Neutrophil (primary cell): ENCODE results near the gene RIBC1.
A peak's percentile ranks its signal among the peaks of the same experiment; 100 is the strongest.

Source experiments
- H3K27ac ChIP-seq: fragments of 200-600 bp; sonication (generic); 2 replicates; pipeline ENCODE4 v1.5.1; 2016; ENCODE audit warnings: mild to moderate bottlenecking, moderate library complexity
- H3K27me3 ChIP-seq: fragments of 200-600 bp; sonication (generic); 2 replicates; pipeline ENCODE4 v1.6.0; 2016; ENCODE audit warnings: mild to moderate bottlenecking
- H3K36me3 ChIP-seq: fragments of 200-600 bp; sonication (generic); 2 replicates; pipeline ENCODE4 v1.5.1; 2017
- H3K4me1 ChIP-seq, 2 experiments: fragments of 200-600 bp in 1 of 2; sonication (generic) in 1 of 2; 1 replicate in 1 of 2; 2 replicates in 1 of 2; pipeline versions ENCODE4 v1.5.1 to v1.6.1; 2013 to 2016; ENCODE audit warnings: low read depth in 1 of 2, low read length in 1 of 2, mild to moderate bottlenecking in 1 of 2, moderate library complexity in 1 of 2; ENCODE audit not compliant: control insufficient read depth in 1 of 2, insufficient read depth in 1 of 2
- H3K4me3 ChIP-seq, 2 experiments: fragments of 200-600 bp in 1 of 2; sonication (generic) in 1 of 2; 1 replicate in 1 of 2; 2 replicates in 1 of 2; pipeline ENCODE4 v1.5.1; 2013 to 2016; ENCODE audit warnings: low read depth in 1 of 2, low read length in 1 of 2, mild to moderate bottlenecking in 1 of 2, moderate library complexity in 1 of 2
- H3K9me3 ChIP-seq: fragments of 200-600 bp; sonication (generic); 2 replicates; pipeline ENCODE4 v1.5.1; 2016
- TF ChIP-seq, protein P1 (sequence below): fragments of 200-600 bp; sonication (generic); IDR thresholded peaks from 2 replicates; pipeline ENCODE4 v1.5.1; 2016; ENCODE audit warnings: antibody characterized with exemption

Gene RIBC1

DNA sequence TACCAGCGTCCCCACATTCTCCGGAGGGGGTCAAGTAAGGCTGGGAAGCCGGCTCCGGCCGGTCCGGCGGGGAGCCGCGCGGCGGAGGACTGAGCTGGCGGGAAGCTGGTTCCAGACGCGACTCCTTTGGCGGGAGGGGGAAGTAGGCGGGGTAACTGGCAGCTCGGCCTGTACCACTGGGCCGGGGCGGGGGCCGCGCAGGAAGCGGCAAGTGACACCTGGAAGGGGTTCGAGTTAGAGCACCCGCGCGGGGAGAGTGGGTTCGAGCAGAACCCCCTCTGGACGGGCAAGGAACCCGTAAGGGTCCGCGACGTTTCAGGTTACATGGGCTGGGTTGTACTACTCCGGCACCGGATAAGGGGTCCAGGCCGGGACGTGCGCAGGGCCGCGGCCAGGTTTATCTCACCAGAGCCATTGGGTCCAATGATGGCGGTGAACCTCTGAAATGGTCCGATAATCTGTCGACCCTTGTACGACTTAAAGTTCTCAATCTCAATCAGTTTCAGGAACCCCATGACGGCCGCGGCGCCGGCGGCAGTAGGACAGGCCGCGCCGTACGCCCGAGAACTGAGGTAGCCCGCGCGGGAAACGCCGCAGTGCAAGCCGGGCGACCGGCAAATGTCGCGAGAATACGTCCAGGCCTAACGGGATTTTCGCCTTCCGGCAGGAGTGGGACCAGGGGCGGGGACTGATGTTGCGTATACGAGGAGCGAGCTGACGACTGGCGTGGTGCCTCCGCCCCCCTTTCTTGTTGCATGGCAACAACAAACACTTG, 400 bp upstream of the RIBC1 start, which contains the start of gene SMC1A:
TSS of gene SMC1A (minus strand) at position 569 of the 775 bp plus-strand sequence. CDS start at position 515, 54 bp downstream.
- TF ChIP-seq, protein P1, sequence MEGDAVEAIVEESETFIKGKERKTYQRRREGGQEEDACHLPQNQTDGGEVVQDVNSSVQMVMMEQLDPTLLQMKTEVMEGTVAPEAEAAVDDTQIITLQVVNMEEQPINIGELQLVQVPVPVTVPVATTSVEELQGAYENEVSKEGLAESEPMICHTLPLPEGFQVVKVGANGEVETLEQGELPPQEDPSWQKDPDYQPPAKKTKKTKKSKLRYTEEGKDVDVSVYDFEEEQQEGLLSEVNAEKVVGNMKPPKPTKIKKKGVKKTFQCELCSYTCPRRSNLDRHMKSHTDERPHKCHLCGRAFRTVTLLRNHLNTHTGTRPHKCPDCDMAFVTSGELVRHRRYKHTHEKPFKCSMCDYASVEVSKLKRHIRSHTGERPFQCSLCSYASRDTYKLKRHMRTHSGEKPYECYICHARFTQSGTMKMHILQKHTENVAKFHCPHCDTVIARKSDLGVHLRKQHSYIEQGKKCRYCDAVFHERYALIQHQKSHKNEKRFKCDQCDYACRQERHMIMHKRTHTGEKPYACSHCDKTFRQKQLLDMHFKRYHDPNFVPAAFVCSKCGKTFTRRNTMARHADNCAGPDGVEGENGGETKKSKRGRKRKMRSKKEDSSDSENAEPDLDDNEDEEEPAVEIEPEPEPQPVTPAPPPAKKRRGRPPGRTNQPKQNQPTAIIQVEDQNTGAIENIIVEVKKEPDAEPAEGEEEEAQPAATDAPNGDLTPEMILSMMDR, result no peak
- Histone ChIP-seq H3K27me3 (no peaks in the 10 kb centered on the region), H3K4me1 (peaks cover 7 to 23% of the 10 kb centered on the region in 2 experiments), H3K9me3 (no peaks in the 10 kb centered on the region), H3K27ac (peak within 1 kb of the TSS; percentile 93), H3K4me3 (peak within 1 kb of the TSS; percentile 78 to 88), H3K36me3 (no peaks in the 10 kb centered on the region)

DNA sequence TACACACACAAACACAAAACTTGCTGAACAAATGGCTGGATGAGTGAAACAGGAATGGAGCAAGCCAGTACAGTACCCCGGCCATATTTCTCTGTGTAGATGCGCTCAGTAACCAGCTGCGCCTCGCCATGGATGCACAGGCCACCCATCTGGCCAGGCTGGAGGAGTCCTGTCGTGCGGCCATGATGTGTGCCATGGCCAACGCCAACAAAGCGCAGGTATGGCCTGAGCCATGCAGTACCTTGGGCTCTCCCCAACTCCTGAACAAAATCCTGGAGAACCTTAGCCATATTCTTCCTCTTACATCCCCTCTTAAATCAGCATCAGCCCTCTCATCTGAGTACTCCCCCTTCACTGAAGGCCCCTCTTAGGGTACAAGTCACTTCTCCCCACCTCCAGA, 7.1 kb downstream of the RIBC1 start:
- Histone ChIP-seq H3K9me3 (no peaks in the 10 kb centered on the region), H3K4me1 (peaks cover 10 to 13% of the 10 kb centered on the region in 2 experiments), H3K27me3 (no peaks in the 10 kb centered on the region)

DNA sequence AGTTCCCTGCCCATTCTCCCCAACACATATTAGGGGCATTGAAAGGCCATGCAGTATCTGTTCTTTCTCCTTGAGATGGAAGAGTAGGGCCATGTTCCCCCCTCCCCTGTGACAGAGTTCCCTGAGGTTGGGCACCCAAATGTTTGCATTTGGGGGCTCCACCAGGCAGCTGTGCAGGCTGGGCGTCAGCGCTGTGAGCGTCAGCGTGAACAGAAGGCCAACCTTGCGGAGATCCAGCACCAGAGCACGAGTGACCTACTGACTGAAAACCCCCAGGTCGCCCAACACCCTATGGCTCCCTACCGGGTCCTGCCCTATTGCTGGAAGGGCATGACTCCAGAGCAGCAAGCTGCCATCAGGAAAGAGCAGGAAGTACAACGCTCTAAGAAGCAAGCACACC, 7.6 kb downstream of the RIBC1 start:
- no peak overlapping the region for H3K27ac ChIP-seq
- no peaks in the 10 kb centered on the region for H3K9me3 ChIP-seq
- H3K27me3 ChIP-seq, result no peaks in the 10 kb centered on the region
- TF ChIP-seq, protein P1, result no peak
- no peak overlapping the region for H3K4me3 ChIP-seq
- H3K36me3 ChIP-seq, result no peaks in the 10 kb centered on the region
- peaks cover 11 to 15% of the 10 kb centered on the region in 2 experiments for H3K4me1 ChIP-seq

More for the DNA sequence above, 7.1 kb downstream of the RIBC1 start:
- H3K27ac ChIP-seq, result no peak overlapping the region
- H3K36me3 ChIP-seq, result no peaks in the 10 kb centered on the region
- TF ChIP-seq, protein P1, result no peak
- H3K4me3 ChIP-seq, result no peak overlapping the region

DNA sequence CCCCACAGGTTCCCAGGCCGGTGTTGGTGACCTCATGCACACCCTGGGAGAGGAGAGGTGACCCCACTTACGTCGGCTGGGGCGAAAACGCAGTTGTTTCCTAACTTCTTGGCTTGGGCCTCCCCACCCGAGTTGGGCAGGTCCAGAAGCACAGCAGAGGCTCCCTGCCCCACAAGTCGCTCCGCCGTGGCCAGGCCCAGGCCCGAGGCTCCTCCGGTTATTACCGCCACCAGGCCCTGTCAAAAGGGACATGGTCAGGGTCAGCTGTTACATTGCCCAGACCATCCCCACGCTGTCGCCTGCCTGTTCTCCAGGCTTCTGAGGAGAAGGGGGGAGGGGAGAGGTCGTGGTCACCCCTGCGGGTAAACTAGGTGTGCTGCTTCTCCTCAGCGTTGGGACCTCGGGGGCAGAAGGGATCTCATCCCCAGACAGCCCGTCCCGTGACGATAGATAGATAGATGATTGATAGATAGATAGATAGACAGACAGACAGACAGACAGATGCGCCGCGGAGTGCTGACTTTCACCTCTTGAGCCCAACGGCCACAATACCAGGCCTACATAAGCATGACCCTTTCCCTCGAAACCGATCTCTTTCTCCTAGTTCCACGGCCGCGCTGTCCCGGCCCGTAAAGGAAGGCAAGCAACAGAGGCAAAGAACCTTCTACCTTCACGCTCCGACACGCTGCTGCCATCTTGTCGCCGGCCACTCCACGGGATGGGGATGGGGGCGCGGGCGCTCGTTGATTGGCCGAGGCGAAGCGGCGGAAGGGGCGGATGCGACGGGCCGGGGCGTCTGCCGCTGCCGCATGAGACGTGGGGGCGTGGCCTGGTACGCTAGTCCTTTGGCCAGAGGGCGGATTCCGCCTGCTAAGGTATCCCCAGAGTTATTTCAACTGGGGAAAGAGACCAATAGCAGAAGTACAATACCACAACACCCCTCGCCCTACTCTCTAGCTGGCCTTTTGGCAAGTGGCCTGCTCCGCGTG, 11.3 kb downstream of the RIBC1 start, which contains the start of gene HSD17B10:
TSS of gene HSD17B10 (minus strand) at position 720 of the 989 bp plus-strand sequence. CDS start at position 695, 25 bp downstream.
- no peaks in the 10 kb centered on the region for H3K9me3 ChIP-seq
- peak within 1 kb of the TSS; percentile 73 for H3K27ac ChIP-seq
- H3K4me1 ChIP-seq, result peaks cover 15 to 16% of the 10 kb centered on the region in 2 experiments
- TF ChIP-seq, protein P1, result peak; percentile 34
- H3K4me3 ChIP-seq, result peak within 1 kb of the TSS; percentile 62 to 69
- no peaks in the 10 kb centered on the region for H3K36me3 ChIP-seq
- no peaks in the 10 kb centered on the region for H3K27me3 ChIP-seq

DNA sequence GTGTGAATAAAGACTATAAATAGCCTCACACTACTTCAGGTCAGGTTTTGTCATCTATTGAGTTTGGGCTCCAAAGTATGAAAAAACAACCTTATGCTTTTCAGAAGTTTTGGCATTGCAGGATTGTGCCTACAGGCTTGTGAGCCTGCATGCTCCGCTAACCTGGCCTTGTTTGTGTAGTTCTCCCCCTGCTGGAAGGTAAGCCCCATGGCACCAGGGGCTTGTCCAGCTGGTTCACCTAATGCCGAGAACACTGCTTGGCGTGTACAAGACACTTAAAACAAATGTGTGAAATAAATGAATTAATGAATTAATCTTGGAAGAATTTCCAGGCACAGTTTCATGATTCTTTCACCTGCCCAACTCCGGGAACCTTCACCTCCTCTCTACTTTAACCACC, 13.3 kb downstream of the RIBC1 start:
- Histone ChIP-seq H3K4me3 (no peak overlapping the region), H3K4me1 (peaks cover 23 to 24% of the 10 kb centered on the region in 2 experiments), H3K9me3 (no peaks in the 10 kb centered on the region), H3K36me3 (no peaks in the 10 kb centered on the region), H3K27ac (no peak overlapping the region), H3K27me3 (no peaks in the 10 kb centered on the region)
- TF ChIP-seq, protein P1, result peak; percentile 80
